PFSK-1 (cell line): ENCODE data around the gene TNS1.
A peak's percentile ranks its signal among the peaks of the same experiment; 100 is the strongest.

Experiments used
- FOXP2 ChIP-seq: optimal IDR thresholded peaks from 2 replicates; pipeline ENCODE3; 2011; ENCODE audit warnings: borderline replicate concordance, control low read depth, inconsistent platforms; ENCODE audit not compliant: insufficient read depth; ENCODE audit errors: extremely low read length, extremely low read depth
- POLR2AphosphoS5 ChIP-seq: IDR thresholded peaks from 2 replicates; pipeline ENCODE4 v1.6.1; 2012; ENCODE audit warnings: low read depth, mild to moderate bottlenecking, control low read depth, low read length, moderate library complexity
- REST ChIP-seq, 2 experiments: IDR thresholded peaks; 2 replicates each; pipeline versions ENCODE4 v1.6.1 to v1.8.0; 2011 to 2012; ENCODE audit warnings: low read depth in 2 of 2, low read length in 2 of 2, control low read depth in 1 of 2, inconsistent platforms in 1 of 2, mild to moderate bottlenecking in 1 of 2, moderate library complexity in 1 of 2; ENCODE audit not compliant: insufficient read depth in 1 of 2
- SIN3A ChIP-seq: IDR thresholded peaks from 2 replicates; pipeline ENCODE4 v1.6.1; 2012; ENCODE audit warnings: mild to moderate bottlenecking, low read length, moderate library complexity, borderline replicate concordance; ENCODE audit not compliant: insufficient read depth
- TAF1 ChIP-seq: IDR thresholded peaks from 2 replicates; pipeline ENCODE4 v1.6.1; 2012; ENCODE audit warnings: low read length, control low read depth, borderline replicate concordance; ENCODE audit not compliant: insufficient read depth

TNS1 gene

GRCh38 chr2:217818293-217818850 is 184.4 kb downstream of the TNS1 start:
- TF ChIP-seq FOXP2 (no peak), SIN3A (no peak), TAF1 (no peak), POLR2AphosphoS5 (no peak), REST (IDR thresholded peaks at IDR 0.05; ENCODE audit: insufficient read depth in 1 of 2, low read depth in 2 of 2, low read length in 2 of 2) (no peak)

DNA sequence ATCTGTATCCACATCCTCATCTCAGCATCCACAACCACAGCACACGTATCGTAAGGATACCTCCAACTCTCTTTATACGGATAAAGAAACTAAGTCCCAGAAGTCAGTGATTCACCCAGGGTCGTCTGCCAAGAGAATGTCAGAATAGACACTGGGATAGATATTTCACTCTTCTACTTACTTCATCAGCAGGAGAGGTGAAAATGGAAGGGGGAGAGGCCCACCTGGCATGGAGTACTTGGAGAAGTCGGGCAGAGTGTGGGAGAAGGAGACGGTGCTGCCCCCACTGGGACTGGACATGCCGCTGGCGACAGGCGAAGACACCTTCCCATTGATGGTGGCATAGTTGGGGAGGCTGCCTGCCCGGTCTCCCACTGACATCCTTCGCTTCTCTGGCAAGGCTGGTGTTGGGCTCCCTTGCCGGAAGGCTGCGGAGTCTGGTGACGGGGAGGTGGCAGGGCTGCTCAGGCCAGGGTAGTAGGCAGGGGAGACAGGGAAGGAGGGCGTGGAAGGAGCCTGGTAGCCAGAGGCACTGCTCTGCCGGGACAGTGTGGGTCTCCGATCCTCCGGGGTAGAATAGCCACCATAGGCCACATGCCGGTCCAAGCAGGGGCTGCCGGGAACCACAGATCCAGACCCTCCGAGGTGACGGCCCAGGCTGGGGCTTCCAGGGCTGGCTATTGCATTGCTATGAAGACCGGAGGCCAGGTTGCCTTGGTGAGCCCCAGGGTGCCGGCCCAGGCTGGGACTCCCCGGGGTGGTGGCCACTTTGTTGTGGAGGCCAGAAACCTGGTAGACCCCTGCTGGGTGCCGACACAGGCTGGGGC is 185.1 kb downstream of the TNS1 start:
- TF ChIP-seq REST (IDR thresholded peaks at IDR 0.05; ENCODE audit: insufficient read depth in 1 of 2, low read depth in 2 of 2, low read length in 2 of 2) (no peak), SIN3A (no peak), POLR2AphosphoS5 (no peak), FOXP2 (no peak), TAF1 (no peak)

DNA sequence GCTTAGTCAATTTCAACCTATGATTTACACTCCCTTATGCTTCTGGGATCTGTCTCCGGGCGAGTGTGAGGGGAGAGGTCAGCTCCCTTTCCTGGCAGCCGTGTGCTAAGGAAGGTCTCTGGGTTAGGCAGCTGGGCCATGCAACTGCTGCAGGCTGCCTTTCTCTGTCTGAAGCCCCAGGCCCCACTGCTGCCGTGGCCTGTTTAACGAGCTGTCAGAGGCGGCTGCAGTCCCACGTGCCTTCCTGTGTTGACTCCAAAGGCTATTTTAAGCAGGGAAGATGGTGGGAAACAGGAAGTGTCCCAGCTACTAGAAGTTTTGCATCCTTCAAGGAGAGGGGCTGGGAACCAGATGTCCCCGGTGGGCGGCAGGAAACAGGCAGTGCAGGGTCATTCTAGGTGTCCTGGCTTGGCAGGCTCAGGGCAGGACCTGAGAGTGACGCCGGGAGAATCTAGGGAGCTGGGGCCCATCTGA is 186.4 kb downstream of the TNS1 start:
- TF ChIP-seq FOXP2 (peak; percentile 76), SIN3A (peak; percentile 71; the same call in 1 of the 2 replicates), TAF1 (no peak)

DNA sequence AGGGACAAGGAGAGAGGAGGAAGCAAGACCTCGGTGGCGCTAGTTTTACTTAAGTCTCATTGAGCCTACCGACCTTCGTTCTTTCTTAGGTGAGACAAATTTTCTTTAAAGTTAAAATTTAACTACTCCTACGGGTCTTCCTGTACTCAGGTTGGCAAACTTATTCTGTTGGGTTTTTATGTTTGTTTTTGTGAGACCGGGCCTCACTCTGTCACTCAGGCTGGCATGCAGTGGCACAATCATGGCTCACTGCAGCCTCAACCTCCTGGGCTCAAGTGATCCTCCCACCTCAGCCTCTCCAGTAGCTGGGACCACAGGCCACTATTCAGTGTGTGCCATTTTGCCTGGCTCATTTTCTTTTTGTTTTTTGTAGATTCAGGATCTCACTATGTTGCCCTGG is 189.0 kb downstream of the TNS1 start:
- TF ChIP-seq FOXP2 (no peak), TAF1 (no peak), POLR2AphosphoS5 (no peak), SIN3A (no peak), REST (IDR thresholded peaks at IDR 0.05; ENCODE audit: insufficient read depth in 1 of 2, low read depth in 2 of 2, low read length in 2 of 2) (no peak)

DNA sequence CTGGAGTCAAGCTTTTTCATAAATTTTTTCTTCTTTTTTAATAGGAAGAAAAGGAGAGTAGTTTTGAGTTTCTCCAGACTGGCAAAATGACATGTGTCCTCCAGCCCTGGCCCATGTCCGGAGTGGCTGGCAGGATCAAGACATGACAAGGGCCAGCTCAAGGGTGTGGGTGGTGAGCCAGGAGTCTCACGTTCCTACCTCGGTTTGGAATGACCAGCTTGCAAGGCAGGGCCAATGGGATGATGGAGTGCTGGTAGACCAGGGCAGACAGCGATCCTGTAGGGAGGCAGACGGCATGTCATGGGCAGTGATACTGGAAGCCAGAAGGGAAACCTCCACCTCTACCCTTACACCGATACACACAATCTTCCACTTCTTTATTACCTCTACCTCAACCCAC is 190.6 kb downstream of the TNS1 start:
- TF ChIP-seq FOXP2 (no peak), REST (IDR thresholded peaks at IDR 0.05; ENCODE audit: insufficient read depth in 1 of 2, low read depth in 2 of 2, low read length in 2 of 2) (no peak), TAF1 (no peak), POLR2AphosphoS5 (no peak), SIN3A (no peak)
